ENCODE results near the gene RASGRF1. TPM values are rescaled to one million over a fixed set of nuclear protein-coding genes. Genes with fewer than 3 reads are reported as not detected.

Gene RASGRF1
- total RNA-seq, 4 donors from 2014 or later, result 0.13 to 0.23 TPM; not detected in 2

DNA sequence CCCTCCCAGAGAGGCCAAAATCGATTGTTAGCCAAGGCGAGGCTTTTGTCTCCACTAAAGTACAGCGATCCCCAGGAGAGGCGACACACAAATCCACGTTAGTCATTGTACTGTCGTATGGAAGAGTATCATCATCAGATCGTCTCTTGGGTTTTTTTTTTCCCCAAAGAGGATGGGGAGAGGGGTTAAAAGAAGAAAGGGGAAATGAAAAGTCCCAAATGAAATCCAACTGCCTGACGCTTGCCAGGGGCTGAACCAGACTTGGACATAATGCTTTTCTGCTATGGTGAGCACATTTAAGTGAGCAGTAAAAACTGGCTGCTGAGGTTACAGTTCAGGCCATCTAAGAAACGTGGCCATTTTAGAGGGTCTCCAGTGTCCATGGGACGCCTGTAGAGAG, 107.8 kb downstream of the RASGRF1 start:
- Histone ChIP-seq H3K4me1 (peaks cover 0 to 14% (median 0%) of the 10 kb centered on the region in 3 donors), H3K9me3 (no peaks in the 10 kb centered on the region), H3K27me3 (no peaks in the 10 kb centered on the region), H3K27ac (peak overlapping the region in 1 of 4 donors; percentile 42), H3K36me3 (no peaks in the 10 kb centered on the region), H3K4me3 (no peak overlapping the region)
- WGBS, 2 donors (ENCODE audit: low coverage in 1 of 2), result 56 to 69% methylated on average over 6 to 7 of the region's 10 CpGs
- ATAC-seq, result no peak
- TF ChIP-seq POLR2AphosphoS5 (IDR thresholded peaks at IDR 0.05) (no peak), EP300 (IDR thresholded peaks at IDR 0.05) (no peak), POLR2A (IDR thresholded peaks at IDR 0.05) (no peak)
- TF ChIP-seq, protein P1, sequence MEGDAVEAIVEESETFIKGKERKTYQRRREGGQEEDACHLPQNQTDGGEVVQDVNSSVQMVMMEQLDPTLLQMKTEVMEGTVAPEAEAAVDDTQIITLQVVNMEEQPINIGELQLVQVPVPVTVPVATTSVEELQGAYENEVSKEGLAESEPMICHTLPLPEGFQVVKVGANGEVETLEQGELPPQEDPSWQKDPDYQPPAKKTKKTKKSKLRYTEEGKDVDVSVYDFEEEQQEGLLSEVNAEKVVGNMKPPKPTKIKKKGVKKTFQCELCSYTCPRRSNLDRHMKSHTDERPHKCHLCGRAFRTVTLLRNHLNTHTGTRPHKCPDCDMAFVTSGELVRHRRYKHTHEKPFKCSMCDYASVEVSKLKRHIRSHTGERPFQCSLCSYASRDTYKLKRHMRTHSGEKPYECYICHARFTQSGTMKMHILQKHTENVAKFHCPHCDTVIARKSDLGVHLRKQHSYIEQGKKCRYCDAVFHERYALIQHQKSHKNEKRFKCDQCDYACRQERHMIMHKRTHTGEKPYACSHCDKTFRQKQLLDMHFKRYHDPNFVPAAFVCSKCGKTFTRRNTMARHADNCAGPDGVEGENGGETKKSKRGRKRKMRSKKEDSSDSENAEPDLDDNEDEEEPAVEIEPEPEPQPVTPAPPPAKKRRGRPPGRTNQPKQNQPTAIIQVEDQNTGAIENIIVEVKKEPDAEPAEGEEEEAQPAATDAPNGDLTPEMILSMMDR (IDR thresholded peaks at IDR 0.05), result no peak

DNA sequence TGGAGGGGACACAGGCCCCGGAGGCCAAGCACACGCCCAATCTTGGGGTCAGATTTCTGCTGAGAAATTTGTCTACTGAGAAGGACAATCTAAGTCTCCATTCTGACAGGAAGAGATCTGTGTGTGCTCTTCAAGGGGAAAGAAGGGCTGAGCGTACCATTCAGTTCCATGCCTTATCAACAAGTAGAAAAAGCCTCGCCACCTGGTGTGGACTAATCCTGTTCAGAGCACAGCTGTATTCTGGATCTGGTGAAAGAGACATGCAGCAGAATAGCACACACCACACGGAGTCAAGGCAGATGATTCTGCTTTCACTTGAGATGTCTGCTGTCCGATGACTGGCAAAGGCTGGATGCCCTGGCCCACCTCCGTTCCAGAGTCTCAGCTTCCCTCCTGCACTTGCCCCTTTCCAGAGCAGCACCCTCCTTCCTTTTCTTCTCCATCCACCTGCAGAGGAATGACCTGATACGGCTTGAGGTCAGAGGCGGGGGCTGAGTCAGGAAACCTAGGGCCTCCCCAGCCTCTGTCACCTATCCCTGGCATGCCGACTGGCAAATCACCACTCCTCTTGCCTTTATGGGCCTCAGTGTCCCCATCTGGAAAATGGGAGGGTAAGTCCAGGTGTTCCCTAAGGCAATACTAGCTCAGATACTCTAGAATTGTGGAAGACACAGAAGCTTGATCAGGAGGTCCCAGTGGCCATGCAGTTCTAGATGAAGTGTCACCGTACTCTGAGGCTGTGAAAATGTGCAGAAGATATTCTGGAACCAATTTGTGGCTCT, 108.9 kb downstream of the RASGRF1 start:
- Histone ChIP-seq H3K4me1 (peaks cover 0 to 14% (median 0%) of the 10 kb centered on the region in 3 donors), H3K27ac (no peak overlapping the region), H3K4me3 (no peak overlapping the region), H3K27me3 (no peaks in the 10 kb centered on the region), H3K36me3 (no peaks in the 10 kb centered on the region), H3K9me3 (no peaks in the 10 kb centered on the region)
- TF ChIP-seq POLR2A (IDR thresholded peaks at IDR 0.05) (no peak), EP300 (IDR thresholded peaks at IDR 0.05) (no peak), POLR2AphosphoS5 (IDR thresholded peaks at IDR 0.05) (no peak)
- TF ChIP-seq, protein P1 (IDR thresholded peaks at IDR 0.05), result no peak
- WGBS, 2 donors (ENCODE audit: low coverage in 1 of 2), result 89 to 92% methylated on average over 4 to 5 of the region's 11 CpGs
- ATAC-seq, result no peak

DNA sequence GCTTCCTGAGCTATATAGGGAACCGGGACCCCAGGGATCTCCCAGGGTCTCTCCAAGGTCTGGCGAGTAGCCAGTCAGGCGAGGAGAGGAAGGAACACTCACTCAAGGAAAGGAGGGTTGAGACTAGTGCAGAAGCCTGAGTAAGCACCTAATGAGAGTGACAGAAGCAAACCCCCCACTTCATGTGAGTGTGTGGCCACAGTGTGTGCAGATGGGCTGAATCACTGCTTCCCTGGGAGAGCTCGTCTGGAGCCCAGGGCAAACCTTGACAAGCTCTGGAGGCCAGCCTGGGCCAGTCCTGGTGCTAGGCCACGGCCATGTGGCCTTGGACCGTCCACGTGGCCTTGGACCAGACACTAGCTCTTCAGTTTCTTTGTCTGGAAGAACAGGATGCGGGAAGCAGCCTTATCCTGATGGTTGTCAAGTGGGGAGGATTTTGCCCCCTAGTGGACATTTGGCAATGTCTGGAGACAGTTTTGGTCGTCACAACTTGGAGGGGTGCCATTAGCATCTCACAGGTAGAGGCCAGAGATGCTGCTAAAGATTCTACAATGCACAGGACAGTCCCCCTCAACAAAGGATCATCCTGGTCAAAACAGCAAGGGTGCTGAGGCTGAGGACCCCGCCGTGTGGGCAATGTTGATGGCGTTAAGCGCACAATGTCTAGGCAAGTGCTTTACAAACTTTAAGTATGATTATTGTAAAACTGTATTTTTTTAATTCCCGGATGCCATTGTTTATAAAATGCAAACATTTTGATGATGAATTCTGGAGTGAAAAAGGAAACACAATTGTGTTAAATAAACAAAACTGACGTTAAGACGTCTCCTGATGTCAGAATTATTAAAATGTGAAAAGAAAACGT, 110.9 kb downstream of the RASGRF1 start:
- no peaks in the 10 kb centered on the region for H3K36me3 ChIP-seq
- H3K27ac ChIP-seq, result peak overlapping the region in 1 of 4 donors; percentile 16
- no peaks in the 10 kb centered on the region for H3K27me3 ChIP-seq
- no peaks in the 10 kb centered on the region for H3K9me3 ChIP-seq
- WGBS, 2 donors (ENCODE audit: low coverage in 1 of 2), result 64 to 71% methylated on average over 10 of the region's 17 CpGs
- no peak overlapping the region for H3K4me3 ChIP-seq
- TF ChIP-seq POLR2A (IDR thresholded peaks at IDR 0.05) (no peak), POLR2AphosphoS5 (IDR thresholded peaks at IDR 0.05) (peak; percentile 44), EP300 (IDR thresholded peaks at IDR 0.05) (no peak)
- TF ChIP-seq, protein P1 (IDR thresholded peaks at IDR 0.05), result peak in 3 of 4 experiments; percentile 67 to 70 (median 67)
- peak; percentile 63 for ATAC-seq
- H3K4me1 ChIP-seq, result peaks cover 0 to 14% (median 0%) of the 10 kb centered on the region in 3 donors

DNA sequence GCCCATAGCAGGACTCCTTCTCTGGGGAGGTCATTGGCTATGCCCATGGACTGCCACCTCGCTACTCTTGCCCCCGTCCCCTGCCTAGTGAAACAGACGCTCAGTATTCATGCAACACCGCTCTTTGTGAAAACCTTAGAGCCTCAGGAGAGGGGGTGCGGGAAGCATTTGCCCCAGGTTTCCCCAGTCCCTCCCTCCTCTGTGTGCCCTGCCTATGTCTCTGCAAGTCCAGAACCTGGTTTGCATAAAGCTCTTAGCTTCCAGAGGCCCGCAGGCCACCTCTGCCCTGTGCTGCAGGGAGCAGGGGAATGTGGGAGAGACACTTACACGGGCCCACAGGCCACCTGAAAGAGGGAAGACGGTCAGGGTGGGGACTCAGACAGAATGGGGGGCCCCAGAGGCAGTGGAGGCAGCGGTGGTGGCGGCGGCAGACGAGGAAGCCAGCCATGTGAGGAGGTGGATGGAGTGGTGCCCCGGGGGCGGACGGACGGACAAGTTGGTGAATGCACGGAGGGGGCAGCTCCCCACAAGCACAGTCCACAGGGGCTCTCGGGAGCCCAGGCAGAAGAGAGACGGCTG, 111.9 kb downstream of the RASGRF1 start:
- TF ChIP-seq EP300 (IDR thresholded peaks at IDR 0.05) (no peak), POLR2AphosphoS5 (IDR thresholded peaks at IDR 0.05) (no peak), POLR2A (IDR thresholded peaks at IDR 0.05) (no peak)
- TF ChIP-seq, protein P1 (IDR thresholded peaks at IDR 0.05), result no peak
- 91 to 98% methylated on average over 6 to 15 of the region's 19 CpGs for WGBS, 2 donors (ENCODE audit: low coverage in 1 of 2)
- ATAC-seq, result no peak

More for the DNA sequence above, 111.9 kb downstream of the RASGRF1 start:
- Histone ChIP-seq H3K4me1 (peaks cover 0 to 13% (median 0%) of the 10 kb centered on the region in 3 donors), H3K36me3 (no peaks in the 10 kb centered on the region), H3K4me3 (no peak overlapping the region), H3K27ac (no peak overlapping the region), H3K9me3 (no peaks in the 10 kb centered on the region), H3K27me3 (no peaks in the 10 kb centered on the region)
